Adrenal gland (tissue), 19 donors: Measurements from ENCODE around the gene P2RY8. TPM values are rescaled to one million over a fixed set of nuclear protein-coding genes. Genes with fewer than 3 reads are reported as not detected.

ENCODE experiments used
- DNase-seq, 7 donors: peaks; one replicate each; pipeline ENCODE4 v3.0.0-alpha.2; 2019 to 2020
- H3K27ac ChIP-seq, 5 donors: fragments of 200-600 bp; sonication (generic) in 4 of 5; 1 replicate in 3 of 5; 2 replicates in 2 of 5; pipeline versions ENCODE4 v1.5.1 to v1.8.0; 2016 to 2020; ENCODE audit warnings: mild to moderate bottlenecking in 1 of 5
- H3K27me3 ChIP-seq: fragments of 200-600 bp; 2 replicates; pipeline ENCODE4 v1.8.0; 2021
- H3K36me3 ChIP-seq, 2 donors: fragments of 200-600 bp; replicated peaks in 1 of 2; 1 replicate in 1 of 2; 2 replicates in 1 of 2; pipeline versions ENCODE4 v1.5.1 to v1.8.0; 2018 to 2022
- H3K4me1 ChIP-seq, 2 donors: fragments of 200-600 bp; replicated peaks in 1 of 2; 1 replicate in 1 of 2; 2 replicates in 1 of 2; pipeline versions ENCODE4 v1.5.1 to v1.8.0; 2018 to 2021
- H3K4me3 ChIP-seq, 4 donors: fragments of 200-600 bp; sonication (generic) in 3 of 4; one replicate each; pipeline ENCODE4 v1.5.1; 2016 to 2018
- H3K9me3 ChIP-seq, 3 donors: fragments of 200-600 bp; sonication (generic) in 1 of 3; replicated peaks in 1 of 3; 1 replicate in 2 of 3; 2 replicates in 1 of 3; pipeline versions ENCODE4 v1.5.1 to v1.8.0; 2016 to 2021
- CTCF ChIP-seq, 6 experiments: fragments of 450-650 bp in 4 of 6; fragments of 200-600 bp in 2 of 6; sonication (generic) in 1 of 6; IDR thresholded peaks; 1 replicate in 5 of 6; 2 replicates in 1 of 6; pipeline versions ENCODE4 v1.5.1 to v1.8.0; 2016 to 2021; ENCODE audit warnings: antibody characterized with exemption in 6 of 6, mild to moderate bottlenecking in 2 of 6, moderate library complexity in 1 of 6
- POLR2A ChIP-seq, 2 donors: fragments of 450-650 bp; IDR thresholded peaks; one replicate each; pipeline ENCODE4 v1.6.1; 2017; ENCODE audit warnings: antibody characterized with exemption in 2 of 2, mild to moderate bottlenecking in 2 of 2, moderate library complexity in 1 of 2
- WGBS, 4 donors: extraction: QIAGEN DNeasy Blood & Tissue Kit in 2 of 4; methylation state at CpG; one replicate each; pipeline versions ENCODE4 v1.1.5 to v1.1.7; 2013 to 2017; 5-methylcytosine and 5-hydroxymethylcytosine counted together
- intact Hi-C, 2 donors: fragments of 100-400 bp; cut with DNase I; formaldehyde crosslinking; loops; one replicate each; pipeline versions ENCODE4 v1.14.1 to v1.15.0; 2022 to 2023
- long read RNA-seq, 10 donors: library from polyadenylated mRNA in 3 of 10; unstranded in 2 of 10; stranded (forward) in 1 of 10; transcript quantifications; one replicate each; pipeline ENCODE4 v2.0.0 and lab custom pipeline, GENCODE V29; 2021 to 2026
- polyA plus RNA-seq, 3 donors: library from polyadenylated mRNA; stranded (reverse); fragments of 200-250 nt in 2 of 3; fragments of 350-450 nt in 1 of 3; fragmentation: Illumina TruSeq in 1 of 3; extraction: RNeasy Lipid Tissue Mini Kit (QIAGEN cat#74804) in 1 of 3; gene quantifications; one replicate each; pipeline ENCODE4 v1.2.3, GENCODE V29; 2013 to 2014
- total RNA-seq, 9 donors: library from RNA; depleted of rRNA in 4 of 9; stranded (reverse); fragments of >200 nt in 4 of 9; fragments of 120-200 nt in 1 of 9; fragmentation: NEBNext Ultra II Directional in 1 of 9; extraction: Animal tissue kit (Norgen Biotek cat#: 25700) in 1 of 9; gene quantifications; one replicate each; pipeline versions ENCODE4 v1.1.0 to v1.2.4, GENCODE V29; 2013 to 2023
- donor health status: healthy with polysubstance abuse.
- donor health status: Bipolar disorder and iron deficiency.
- donor health status: DM: yes; HTN: yes; CAD: no.
- donor health status: DM: no; HTN: no; CAD: no.
- donor health status: DM: no; HTN: no; CAD: no.
- donor health status: DM: yes; HTN: yes; CAD: no.

Gene P2RY8
- total RNA-seq (10 to 100 TPM in 3 of 9 donors, 1 to 10 TPM in 6; 2.0 to 12.0 (median 7.0) TPM), polyA plus RNA-seq (10 to 100 TPM in 1 of 3 donors, 1 to 10 TPM in 2; 1.9 to 13.4 (median 4.0) TPM)
- long read RNA-seq, donor 1, full-length matches to known transcripts: 3 of 3 reads
- long read RNA-seq, donor 1, partial matches to known transcripts: 0 of 3 reads
- long read RNA-seq, donor 1, other reads (novel, unspliced or antisense): 0 of 3 reads
- long read RNA-seq, donor 2, full-length matches to known transcripts: 1 of 1 reads
- long read RNA-seq, donor 2, partial matches to known transcripts: 0 of 1 reads
- long read RNA-seq, donor 2, other reads (novel, unspliced or antisense): 0 of 1 reads
- long read RNA-seq, donor 3: 0 reads
- long read RNA-seq, donor 4, full-length matches to known transcripts: 1 of 2 reads
- long read RNA-seq, donor 4, partial matches to known transcripts: 0 of 2 reads
- long read RNA-seq, donor 4, other reads (novel, unspliced or antisense): 1 of 2 reads
- long read RNA-seq, donor 5, full-length matches to known transcripts: 22 of 36 reads
- long read RNA-seq, donor 5, partial matches to known transcripts: 0 of 36 reads
- long read RNA-seq, donor 5, other reads (novel, unspliced or antisense): 14 of 36 reads
- long read RNA-seq, donor 6, partial matches to known transcripts: 0 of 2 reads
- long read RNA-seq, donor 6, other reads (novel, unspliced or antisense): 2 of 2 reads
- long read RNA-seq, donor 7, full-length matches to known transcripts: 1 of 1 reads
- long read RNA-seq, donor 7, partial matches to known transcripts: 0 of 1 reads
- long read RNA-seq, donor 7, other reads (novel, unspliced or antisense): 0 of 1 reads
- long read RNA-seq, donor 8, full-length matches to known transcripts: 4 of 4 reads
- long read RNA-seq, donor 8, partial matches to known transcripts: 0 of 4 reads
- long read RNA-seq, donor 8, other reads (novel, unspliced or antisense): 0 of 4 reads
- long read RNA-seq, donor 9: 0 reads
- long read RNA-seq, donor 10: 0 reads

GRCh38 chrX:1537031-1537715, at the start of gene P2RY8:
Gene P2RY8 (minus strand): TSS chrX:1537185. CDS start chrX:1466558, 70,627 bp downstream.
- intact Hi-C loops: no loop called here
- TF ChIP-seq POLR2A (IDR thresholded peaks at IDR 0.05) (peak in 1 of 2 donors; percentile 62), CTCF (IDR thresholded peaks at IDR 0.05) (no peak)
- peak; percentile 89 to 98 (median 95) for DNase-seq
- 17 to 28% (median 23%) methylated on average over 9 to 27 of the region's 27 CpGs for WGBS, 4 donors
- peak within 1 kb of the TSS; percentile 78 to 84 (median 83) for H3K27ac ChIP-seq
- peaks cover 3 to 5% of the 10 kb centered on the region in 2 donors for H3K4me1 ChIP-seq
- no peaks in the 10 kb centered on the region for H3K9me3 ChIP-seq
- H3K27me3 ChIP-seq: no peaks in the 10 kb centered on the region
- H3K36me3 ChIP-seq: no peaks in the 10 kb centered on the region
- peak within 1 kb of the TSS; percentile 7 to 65 (median 41) for H3K4me3 ChIP-seq

- no peak overlapping the region for H3K4me3 ChIP-seq
- H3K27me3 ChIP-seq: no peaks in the 10 kb centered on the region
- no peak overlapping the region for H3K27ac ChIP-seq
- no peaks in the 10 kb centered on the region for H3K9me3 ChIP-seq
- intact Hi-C loops: no loop called here
- TF ChIP-seq CTCF (IDR thresholded peaks at IDR 0.05): no peak
- DNase-seq: no peak
- H3K4me1 ChIP-seq: no peaks in the 10 kb centered on the region
- no peaks in the 10 kb centered on the region for H3K36me3 ChIP-seq
- WGBS, 4 donors: 84 to 89% (median 87%) methylated on average over 7 to 8 of the region's 8 CpGs
Measured at GRCh38 chrX:1584237-1585011, 47.4 kb upstream of the P2RY8 start.

- 34 to 36% (median 36%) methylated on average over 26 to 27 of the region's 27 CpGs for WGBS, 4 donors
- no peak overlapping the region for H3K27ac ChIP-seq
Measured at GRCh38 chrX:1582686-1583437, 45.9 kb upstream of the P2RY8 start.

More at GRCh38 chrX:1582686-1583437, 45.9 kb upstream of the P2RY8 start:
- no peaks in the 10 kb centered on the region for H3K9me3 ChIP-seq
- peak in 1 of 7 donors; percentile 52 for DNase-seq
- H3K36me3 ChIP-seq: no peaks in the 10 kb centered on the region
- intact Hi-C loops: no loop called here
- no peaks in the 10 kb centered on the region for H3K27me3 ChIP-seq
- no peak for TF ChIP-seq POLR2A (IDR thresholded peaks at IDR 0.05)
- no peak for TF ChIP-seq CTCF (IDR thresholded peaks at IDR 0.05)
- no peak overlapping the region for H3K4me3 ChIP-seq
- H3K4me1 ChIP-seq: no peaks in the 10 kb centered on the region
